ENCODE data around the gene MEP1A.

- TF ChIP-seq POLR2AphosphoS5 (IDR thresholded peaks at IDR 0.05) (no peak), POLR2A (IDR thresholded peaks at IDR 0.05) (no peak), CTCF (IDR thresholded peaks at IDR 0.05) (no peak)
Observed at GRCh38 chr6:46795816-46796215, 2.6 kb downstream of the MEP1A start.

Measured in prostate gland (tissue), 2 donors.